MV-4-11 (cell line): Measurements from ENCODE around the gene FER1L5.

Source experiments
- DNase-seq: peaks from one replicate; lab custom pipeline; 2025; lab: John Stamatoyannopoulos, UW

FER1L5 gene

DNA sequence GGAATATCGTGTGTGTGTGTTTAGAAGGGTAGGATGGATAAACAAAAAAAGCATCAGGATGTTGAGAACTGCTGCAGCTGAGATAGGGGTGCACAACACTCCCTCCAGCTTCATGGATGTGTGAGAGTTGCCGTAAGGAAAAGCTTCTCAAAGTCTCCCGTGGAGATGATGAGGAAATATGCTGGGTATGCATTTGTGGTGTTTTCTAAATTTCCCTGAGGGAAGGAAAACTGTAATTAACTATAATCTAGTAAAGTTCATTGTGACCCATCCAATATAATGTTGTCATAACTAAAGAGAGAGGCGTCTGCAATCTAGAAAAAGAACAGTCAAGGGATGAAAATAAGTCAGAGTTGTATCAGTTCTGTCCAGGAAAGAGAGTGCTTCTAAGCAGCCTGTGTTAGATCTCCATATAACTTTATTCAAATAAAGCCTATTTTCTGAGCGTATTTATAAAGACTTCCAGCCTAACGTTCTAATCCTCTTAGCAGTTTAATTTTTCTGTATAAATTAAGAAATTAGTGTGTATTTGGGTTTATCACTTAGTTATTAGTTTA is 104.6 kb downstream of the FER1L5 start:
- no peak for DNase-seq

DNA sequence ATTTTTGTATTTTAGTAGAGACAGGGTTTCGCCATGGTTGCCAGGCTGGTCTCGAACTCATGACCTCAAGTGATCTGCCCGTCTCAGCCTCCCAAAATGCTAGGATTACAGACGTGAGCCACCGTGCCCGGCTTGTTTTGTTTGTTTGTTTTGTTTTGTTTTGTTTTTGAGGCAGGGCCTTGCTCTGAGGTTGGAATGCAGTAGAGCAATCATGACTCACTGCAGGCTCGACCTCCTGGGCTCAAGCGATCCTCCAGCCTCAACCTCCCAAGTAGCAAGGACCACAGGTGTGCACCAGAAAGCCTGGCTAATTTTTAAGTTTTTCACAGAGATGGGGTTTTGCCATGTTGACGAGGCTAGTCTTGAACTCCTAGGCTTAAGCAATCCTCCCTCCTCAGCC is 109.2 kb downstream of the FER1L5 start:
- DNase-seq = no peak

DNA sequence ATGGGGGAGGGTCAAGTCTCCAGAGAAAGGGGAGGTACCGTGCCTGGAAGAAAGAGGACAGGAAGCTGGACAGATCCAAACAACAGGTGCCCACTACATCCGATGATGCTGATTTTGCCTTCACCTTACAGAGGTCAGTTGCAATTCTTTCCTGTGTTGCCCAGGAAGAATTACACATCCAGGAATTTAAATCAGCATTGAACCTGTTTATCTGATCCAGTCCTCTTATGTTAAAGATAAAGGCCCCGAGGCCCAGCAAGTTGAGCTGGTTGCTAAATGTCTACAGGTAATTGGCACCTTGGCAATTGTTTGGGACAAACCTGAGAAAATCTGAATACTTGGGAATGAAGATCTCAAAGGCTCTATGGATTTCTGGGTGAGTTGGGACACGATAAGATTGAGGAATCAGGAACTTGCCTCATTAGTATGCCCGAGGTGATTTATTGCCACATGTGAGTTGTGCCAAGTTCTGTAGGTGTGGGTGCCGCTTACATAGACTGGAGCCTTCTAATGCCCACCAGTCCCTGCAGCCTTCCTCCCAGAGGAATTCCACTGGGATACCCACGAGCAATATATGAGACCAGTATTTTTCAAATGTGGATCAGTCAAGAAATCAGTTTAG is 111.2 kb downstream of the FER1L5 start:
- DNase-seq = no peak

DNA sequence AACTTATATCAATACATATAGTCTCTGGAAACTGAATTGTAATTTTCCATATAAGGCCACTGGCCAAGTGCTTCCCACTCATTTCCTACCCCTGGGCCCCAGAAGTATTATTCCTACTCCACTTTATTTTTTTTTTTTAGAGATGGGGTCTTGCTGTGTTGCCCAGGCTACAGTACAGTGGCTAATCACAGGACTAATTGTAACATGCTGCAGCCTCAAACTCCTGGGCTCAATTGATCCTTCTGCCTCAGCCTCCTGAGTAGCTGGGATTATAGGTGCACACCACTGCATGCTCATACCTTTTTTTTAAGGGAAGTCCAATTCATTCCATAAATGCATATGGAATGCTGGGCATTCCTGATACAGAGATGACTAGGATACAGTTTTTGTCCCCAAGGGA is 111.8 kb downstream of the FER1L5 start:
- no peak for DNase-seq
